Mammary epithelial cell (primary cell): ENCODE data around the gene RNF8.

Source experiments
- EZH2 ChIP-seq: IDR thresholded peaks from 2 replicates; pipeline ENCODE4 v1.6.1; 2012; ENCODE audit warnings: low read length, inconsistent platforms, borderline replicate concordance
- TF ChIP-seq, protein P1 (sequence below), 2 donors: IDR thresholded peaks in 1 of 2; conservative IDR thresholded peaks in 1 of 2; 2 replicates each; pipeline ENCODE4 v1.5.1; 2011 to 2012; ENCODE audit warnings: inconsistent platforms in 2 of 2, low read length in 2 of 2, mild to moderate bottlenecking in 2 of 2, control low read depth in 1 of 2, low read depth in 1 of 2; ENCODE audit not compliant: insufficient read depth in 1 of 2; ENCODE audit errors: extremely low read depth in 1 of 2

DNA sequence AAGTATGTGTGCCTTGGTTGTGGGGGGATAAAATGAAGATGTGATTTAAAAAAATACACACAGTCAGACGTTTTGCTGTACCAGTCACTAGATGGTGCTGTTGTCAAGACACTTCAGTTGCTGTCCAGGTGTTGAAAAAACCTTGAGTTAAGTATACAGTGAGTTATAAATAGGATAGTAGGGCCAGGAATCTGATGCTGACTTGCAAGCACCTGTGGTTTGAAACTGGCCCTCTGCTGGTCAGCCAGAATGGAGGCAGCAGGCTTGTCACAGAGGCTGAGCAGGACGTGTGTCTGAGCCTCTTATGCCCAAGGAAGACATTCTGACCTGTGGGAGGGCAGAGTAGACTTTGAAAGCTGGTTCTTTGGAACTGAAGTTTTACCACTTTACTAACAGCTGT lies 27.8 kb downstream of the RNF8 start:
- TF ChIP-seq, protein P1, sequence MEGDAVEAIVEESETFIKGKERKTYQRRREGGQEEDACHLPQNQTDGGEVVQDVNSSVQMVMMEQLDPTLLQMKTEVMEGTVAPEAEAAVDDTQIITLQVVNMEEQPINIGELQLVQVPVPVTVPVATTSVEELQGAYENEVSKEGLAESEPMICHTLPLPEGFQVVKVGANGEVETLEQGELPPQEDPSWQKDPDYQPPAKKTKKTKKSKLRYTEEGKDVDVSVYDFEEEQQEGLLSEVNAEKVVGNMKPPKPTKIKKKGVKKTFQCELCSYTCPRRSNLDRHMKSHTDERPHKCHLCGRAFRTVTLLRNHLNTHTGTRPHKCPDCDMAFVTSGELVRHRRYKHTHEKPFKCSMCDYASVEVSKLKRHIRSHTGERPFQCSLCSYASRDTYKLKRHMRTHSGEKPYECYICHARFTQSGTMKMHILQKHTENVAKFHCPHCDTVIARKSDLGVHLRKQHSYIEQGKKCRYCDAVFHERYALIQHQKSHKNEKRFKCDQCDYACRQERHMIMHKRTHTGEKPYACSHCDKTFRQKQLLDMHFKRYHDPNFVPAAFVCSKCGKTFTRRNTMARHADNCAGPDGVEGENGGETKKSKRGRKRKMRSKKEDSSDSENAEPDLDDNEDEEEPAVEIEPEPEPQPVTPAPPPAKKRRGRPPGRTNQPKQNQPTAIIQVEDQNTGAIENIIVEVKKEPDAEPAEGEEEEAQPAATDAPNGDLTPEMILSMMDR (conservative IDR thresholded peaks at IDR 0.05 in 1 of 2, IDR thresholded peaks at IDR 0.05 in 1 of 2; ENCODE audit: extremely low read depth in 1 of 2, insufficient read depth in 1 of 2, low read depth in 1 of 2, low read length in 2 of 2), result peak; percentile 84 to 87
- TF ChIP-seq EZH2, result no peak
